Measurements from ENCODE around the gene MEIS2.
"Not testable (repeated sequence)": the region's sequence is repeated elsewhere in the genome, so short reads cannot be mapped to it uniquely, and the experiment has no call there.

MEIS2 gene

DNA sequence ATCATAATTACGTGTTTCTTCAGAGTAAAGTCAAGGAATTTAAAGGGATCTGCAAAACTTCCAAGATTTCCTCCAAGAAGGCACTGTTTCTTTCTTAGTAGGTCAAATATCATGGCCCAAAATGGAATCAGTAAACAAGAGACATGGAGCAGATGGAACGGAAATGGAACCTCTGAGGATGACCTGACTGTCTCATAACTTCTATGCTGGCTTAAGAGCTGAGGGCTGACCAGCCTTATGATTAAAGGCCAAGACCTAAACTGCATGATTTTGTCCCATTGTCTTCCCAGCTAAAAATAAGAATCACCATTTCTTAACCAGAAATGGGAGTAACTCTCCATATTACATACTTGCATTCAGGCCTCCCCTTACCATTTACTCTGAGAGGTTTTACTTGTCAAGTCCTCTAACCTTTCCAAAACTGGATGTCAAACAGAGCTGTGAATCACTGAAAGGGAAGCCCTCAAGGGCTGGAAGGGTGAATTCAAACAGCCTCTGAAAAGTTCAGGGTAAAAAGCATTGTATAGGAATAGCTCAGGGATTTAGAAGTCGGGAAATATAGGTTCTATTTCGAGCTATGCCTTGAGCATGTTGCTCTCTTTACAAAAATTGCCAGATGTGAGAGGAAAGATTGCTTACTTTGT lies 103.7 kb downstream of the MEIS2 start:
- DNase-seq (ENCODE audit: extremely low read depth, low read depth): no peak
- TF ChIP-seq CTCF (IDR thresholded peaks at IDR 0.05; ENCODE audit: low read depth, low read length): no peak

GRCh38 chr15:36996121-36996520 lies 104.2 kb downstream of the MEIS2 start:
- no peak for TF ChIP-seq CTCF (IDR thresholded peaks at IDR 0.05; ENCODE audit: low read depth, low read length)
- no peak for DNase-seq (ENCODE audit: extremely low read depth, low read depth)

- no peak for TF ChIP-seq CTCF (IDR thresholded peaks at IDR 0.05; ENCODE audit: low read depth, low read length)
- no peak for DNase-seq (ENCODE audit: extremely low read depth, low read depth)
These were observed 105.6 kb downstream of the MEIS2 start for GRCh38 chr15:36994790-36995189.

DNA sequence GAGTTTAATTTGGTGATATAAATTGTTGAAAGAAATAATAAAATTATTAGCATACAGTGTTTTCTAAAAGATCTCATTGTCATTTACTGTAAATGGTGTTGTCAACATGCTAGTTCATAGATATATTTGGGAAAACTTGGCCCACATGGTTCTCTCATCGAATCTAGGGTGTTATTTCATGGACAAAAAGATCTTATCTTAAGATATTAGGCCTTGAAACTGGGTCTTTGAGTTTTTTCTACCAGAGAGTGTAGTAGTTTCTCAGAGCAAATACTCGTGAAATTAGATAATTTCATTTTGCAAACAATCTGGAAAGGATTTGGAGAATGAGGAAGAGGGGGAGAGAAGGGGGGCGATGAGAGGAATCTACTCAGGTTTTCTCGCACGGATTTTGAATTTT lies 107.9 kb downstream of the MEIS2 start:
- TF ChIP-seq CTCF (IDR thresholded peaks at IDR 0.05; ENCODE audit: low read depth, low read length): no peak

DNA sequence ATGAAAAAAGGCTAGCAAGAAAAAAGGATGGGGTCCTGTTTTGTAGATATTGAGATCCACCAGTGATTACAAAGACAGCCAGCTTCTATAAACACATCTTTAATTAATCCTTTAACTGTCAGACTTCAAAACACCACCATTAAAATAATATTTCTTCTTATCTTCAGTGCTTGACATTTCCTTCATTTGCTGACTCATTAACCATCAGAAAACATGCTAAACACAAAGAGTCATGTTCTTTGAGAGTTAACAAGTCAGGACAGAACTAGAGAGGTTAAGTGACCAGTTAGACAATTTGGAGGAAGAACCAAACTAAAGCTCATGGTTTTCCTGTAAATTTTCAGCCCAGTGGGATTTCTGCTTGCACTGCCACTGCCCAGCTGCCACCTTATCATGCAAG lies 111.4 kb downstream of the MEIS2 start:
- no peak for TF ChIP-seq CTCF (IDR thresholded peaks at IDR 0.05; ENCODE audit: low read depth, low read length)
- no peak for DNase-seq (ENCODE audit: extremely low read depth, low read depth)

More for the DNA sequence above, 107.9 kb downstream of the MEIS2 start:
- DNase-seq (ENCODE audit: extremely low read depth, low read depth): no peak

- no peak for DNase-seq (ENCODE audit: extremely low read depth, low read depth)
- no peak for TF ChIP-seq CTCF (IDR thresholded peaks at IDR 0.05; ENCODE audit: low read depth, low read length)
These were observed 117.9 kb downstream of the MEIS2 start for GRCh38 chr15:36982430-36982829.

DNA sequence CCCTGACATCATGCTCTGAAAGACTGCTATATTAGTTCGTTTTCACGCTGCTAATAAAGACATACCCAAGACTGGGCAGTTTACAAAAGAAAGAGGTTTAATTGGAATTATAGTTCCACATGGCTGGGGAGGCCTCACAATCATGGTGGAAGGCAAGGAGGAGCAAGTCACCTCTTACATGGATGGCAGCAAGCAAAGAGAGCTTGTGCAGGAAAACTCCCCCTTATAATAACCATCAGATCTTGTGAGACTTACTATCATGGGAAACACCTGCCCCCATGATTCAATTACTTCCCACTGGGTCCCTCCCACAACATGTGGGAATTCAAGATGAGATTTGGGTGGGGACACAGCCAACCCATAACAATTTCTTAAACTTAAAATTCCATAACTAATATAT lies 120.1 kb downstream of the MEIS2 start:
- not testable (repeated sequence) for DNase-seq (ENCODE audit: extremely low read depth, low read depth)

DNA sequence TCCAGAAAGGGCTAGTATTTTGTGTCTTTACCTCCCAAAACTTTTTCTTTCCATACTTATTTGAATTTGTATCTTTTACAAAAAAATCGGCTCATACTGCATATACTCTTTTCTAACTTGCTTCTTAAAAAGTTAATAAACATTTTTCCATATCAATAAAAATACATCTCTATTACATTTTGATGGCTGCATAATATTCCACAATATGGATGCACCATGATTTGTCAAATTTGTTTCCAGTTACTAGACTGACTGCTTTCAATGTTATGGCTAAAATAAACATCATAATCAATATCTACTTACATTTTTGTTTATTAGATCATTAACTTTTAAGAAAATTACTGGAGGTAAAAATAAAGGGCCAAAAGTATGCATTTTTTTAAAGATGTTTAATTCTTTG lies 121.7 kb downstream of the MEIS2 start:
- TF ChIP-seq CTCF (IDR thresholded peaks at IDR 0.05; ENCODE audit: low read depth, low read length): no peak
- no peak for DNase-seq (ENCODE audit: extremely low read depth, low read depth)
